IPS DF 6.9 (cell line): ENCODE measurements around the gene TLDC2.

Source experiments
- DNase-seq: peaks from one replicate; pipeline ENCODE4 v3.0.0-alpha.2; 2013; ENCODE audit warnings: low read depth, low spot score
- H3K27ac ChIP-seq: one replicate; pipeline ENCODE4 v1.5.1; 2013; ENCODE audit warnings: low read length, control low read depth
- H3K27me3 ChIP-seq: 2 replicates; pipeline ENCODE4 v1.6.1; 2013; ENCODE audit warnings: mild to moderate bottlenecking, low read length; ENCODE audit not compliant: control insufficient read depth, insufficient read depth
- H3K36me3 ChIP-seq: 2 replicates; pipeline ENCODE4 v1.6.1; 2013; ENCODE audit warnings: low read length; ENCODE audit not compliant: control insufficient read depth, insufficient read depth
- H3K4me1 ChIP-seq: 2 replicates; pipeline ENCODE4 v1.6.1; 2013; ENCODE audit warnings: low read length; ENCODE audit not compliant: control insufficient read depth, insufficient read depth
- H3K4me3 ChIP-seq: 2 replicates; pipeline ENCODE4 v1.5.1; 2013; ENCODE audit warnings: mild to moderate bottlenecking, low read length
- H3K9me3 ChIP-seq: 2 replicates; pipeline ENCODE4 v1.6.1; 2013; ENCODE audit warnings: low read length, inconsistent platforms; ENCODE audit not compliant: control insufficient read depth, insufficient read depth
- WGBS: extraction: QIAGEN DNeasy Blood & Tissue Kit; methylation state at CpG from one replicate; pipeline ENCODE4 v1.1.7; 2013; ENCODE audit warnings: mixed read lengths, missing lambda C conversion rate; ENCODE audit not compliant: insufficient read length, insufficient coverage; 5-methylcytosine and 5-hydroxymethylcytosine counted together

Gene TLDC2

DNA sequence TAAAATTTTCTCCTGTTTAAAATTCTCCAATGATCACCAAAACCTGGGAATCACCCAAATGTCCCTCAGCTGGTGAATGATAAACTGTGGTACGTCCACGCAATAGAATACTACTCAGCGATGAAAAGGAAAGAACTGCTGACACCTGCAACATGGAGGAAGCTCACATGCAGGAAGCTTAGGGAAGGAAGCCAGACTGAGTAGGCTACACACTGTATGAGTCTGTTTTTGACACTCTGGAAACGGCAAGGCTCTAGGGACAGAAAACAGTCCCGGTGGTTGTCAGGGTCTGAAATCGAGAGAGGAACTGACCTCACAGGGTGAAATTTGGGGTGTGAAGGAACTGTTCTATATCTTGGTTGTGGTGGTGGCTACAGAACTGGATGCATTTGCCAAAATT lies 25.2 kb upstream of the TLDC2 start:
- H3K4me3 ChIP-seq, result no peak overlapping the region
- no CpG with 5 or more reads among the region's 6 CpGs for WGBS
- DNase-seq, result no peak
- no peaks in the 10 kb centered on the region for H3K27me3 ChIP-seq
- peaks cover 3% of the 10 kb centered on the region; the same call in 1 of the 2 replicates for H3K36me3 ChIP-seq
- H3K27ac ChIP-seq, result no peak overlapping the region
- H3K4me1 ChIP-seq, result no peaks in the 10 kb centered on the region; the same call in 1 of the 2 replicates
- H3K9me3 ChIP-seq, result no peaks in the 10 kb centered on the region

DNA sequence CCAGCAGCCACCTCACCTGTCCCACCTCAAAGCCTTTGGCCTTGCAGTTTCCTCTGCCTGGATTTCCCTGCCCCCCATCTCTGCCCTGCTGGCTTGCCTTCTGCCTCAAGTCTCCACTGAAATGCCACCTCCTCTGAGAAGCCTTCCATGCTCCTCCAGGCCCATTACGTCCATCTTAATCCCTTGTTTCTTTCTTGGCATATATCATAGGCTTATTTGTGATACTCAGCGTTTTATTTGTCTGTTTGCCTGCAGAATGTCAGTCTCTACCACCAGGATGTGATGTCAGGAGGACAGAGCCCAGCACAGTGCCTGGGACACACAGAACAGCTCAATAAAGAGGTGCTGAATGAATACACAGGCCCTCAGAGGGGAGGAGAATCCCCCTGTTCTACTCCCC lies 24.4 kb upstream of the TLDC2 start:
- no CpG with 5 or more reads among the region's 2 CpGs for WGBS
- H3K36me3 ChIP-seq, result peaks cover 3% of the 10 kb centered on the region; the same call in 1 of the 2 replicates
- DNase-seq, result no peak
- H3K27ac ChIP-seq, result no peak overlapping the region
- no peaks in the 10 kb centered on the region; the same call in 1 of the 2 replicates for H3K4me1 ChIP-seq
- H3K27me3 ChIP-seq, result no peaks in the 10 kb centered on the region
- H3K4me3 ChIP-seq, result no peak overlapping the region
- H3K9me3 ChIP-seq, result no peaks in the 10 kb centered on the region

DNA sequence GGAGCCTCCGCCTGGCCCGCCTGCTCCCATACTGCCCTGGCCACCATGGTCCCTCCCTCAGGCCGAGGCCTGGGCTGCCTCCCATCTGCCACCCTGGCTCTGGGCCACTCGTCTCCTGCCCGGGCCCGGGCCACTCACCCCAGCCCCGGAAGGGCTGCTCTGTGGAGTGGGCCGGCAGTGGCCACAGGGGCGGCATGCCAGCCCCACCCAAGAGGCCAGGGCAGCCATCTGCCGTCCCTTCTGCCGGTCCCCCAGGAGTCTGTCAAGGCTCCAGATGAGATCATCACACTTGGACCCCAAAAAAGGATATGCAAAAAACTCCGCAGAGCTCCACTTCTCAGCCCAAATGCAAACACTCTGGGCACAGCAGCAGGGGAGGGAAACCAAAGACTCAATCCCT lies 23.8 kb upstream of the TLDC2 start:
- H3K27ac ChIP-seq, result no peak overlapping the region
- H3K36me3 ChIP-seq, result peaks cover 3% of the 10 kb centered on the region; the same call in 1 of the 2 replicates
- H3K27me3 ChIP-seq, result no peaks in the 10 kb centered on the region
- DNase-seq, result no peak
- H3K9me3 ChIP-seq, result no peaks in the 10 kb centered on the region
- no peak overlapping the region for H3K4me3 ChIP-seq
- no peaks in the 10 kb centered on the region; the same call in 1 of the 2 replicates for H3K4me1 ChIP-seq
- WGBS, result no CpG with 5 or more reads among the region's 12 CpGs

DNA sequence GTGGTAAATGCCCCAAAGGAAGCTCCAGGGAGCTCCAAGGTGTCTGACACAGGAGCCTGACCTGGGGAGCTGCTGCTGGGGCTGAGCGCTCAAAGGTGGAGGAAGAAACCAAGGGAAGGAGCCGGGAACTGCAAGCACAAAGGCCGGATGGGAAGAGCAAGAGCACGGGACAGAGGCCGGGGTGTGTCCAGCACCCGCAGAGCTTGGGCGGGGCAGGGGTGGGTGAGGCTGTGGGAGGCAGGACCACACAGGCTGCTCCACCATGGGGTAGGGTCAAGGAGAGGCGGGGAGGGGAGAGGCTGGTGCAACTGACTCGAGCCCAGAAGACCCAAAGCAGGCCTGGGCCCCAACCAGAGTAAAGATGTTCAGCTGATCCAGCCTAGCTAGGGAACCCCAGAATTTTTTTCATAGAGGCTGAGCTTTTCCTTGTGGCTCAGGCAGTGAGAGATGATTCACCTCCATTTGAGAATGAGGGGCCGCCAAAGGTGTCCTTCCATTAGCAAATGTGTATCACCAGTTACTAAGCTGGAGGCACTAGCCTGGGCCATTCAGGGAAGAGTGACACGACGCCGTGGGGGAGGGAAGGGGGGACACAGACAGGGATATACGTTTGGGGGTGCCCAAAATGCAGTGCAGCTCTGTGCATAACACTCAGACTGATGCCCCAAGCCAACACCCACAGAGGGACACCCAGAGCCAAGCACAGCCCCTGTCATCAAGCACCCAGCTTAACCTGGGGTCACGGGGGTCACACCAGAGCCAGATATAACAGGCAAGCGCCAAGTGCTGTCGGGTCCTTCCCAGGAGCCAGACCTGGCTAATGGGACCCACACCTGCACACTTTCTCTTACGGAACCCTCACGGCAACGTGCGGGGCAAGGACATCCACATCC lies 21.3 kb upstream of the TLDC2 start:
- no CpG with 5 or more reads among the region's 21 CpGs for WGBS
- Histone ChIP-seq H3K27me3 (no peaks in the 10 kb centered on the region), H3K27ac (no peak overlapping the region), H3K4me3 (no peak overlapping the region), H3K4me1 (no peaks in the 10 kb centered on the region; the same call in 1 of the 2 replicates), H3K36me3 (peaks cover 3% of the 10 kb centered on the region; the same call in 1 of the 2 replicates), H3K9me3 (no peaks in the 10 kb centered on the region)
- DNase-seq, result no peak

DNA sequence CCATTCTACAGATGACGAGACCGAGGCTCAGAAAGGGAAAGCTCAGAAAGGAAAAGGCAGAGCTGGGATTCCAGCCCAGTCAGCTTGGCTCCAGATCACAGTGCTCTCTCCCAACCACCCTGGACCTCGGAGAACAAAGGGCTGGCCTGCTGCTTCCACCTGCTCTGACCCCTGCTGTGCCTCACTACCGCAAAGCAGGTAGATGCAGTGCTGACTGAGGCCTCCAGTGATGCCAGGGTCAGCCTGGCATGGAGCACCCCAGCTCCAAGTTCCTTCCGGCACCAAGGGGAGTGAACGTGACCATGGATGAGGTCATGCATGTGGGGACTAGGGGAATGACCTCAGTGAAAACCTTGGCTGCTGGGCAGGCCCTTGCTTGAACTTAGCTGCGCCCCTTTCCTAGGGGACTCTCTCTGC lies 20.7 kb upstream of the TLDC2 start:
- no CpG with 5 or more reads among the region's 7 CpGs for WGBS
- peaks cover 3% of the 10 kb centered on the region; the same call in 1 of the 2 replicates for H3K36me3 ChIP-seq
- DNase-seq, result no peak
- H3K4me3 ChIP-seq, result no peak overlapping the region
- H3K9me3 ChIP-seq, result no peaks in the 10 kb centered on the region
- H3K27ac ChIP-seq, result no peak overlapping the region
- no peaks in the 10 kb centered on the region for H3K27me3 ChIP-seq
- no peaks in the 10 kb centered on the region; the same call in 1 of the 2 replicates for H3K4me1 ChIP-seq

DNA sequence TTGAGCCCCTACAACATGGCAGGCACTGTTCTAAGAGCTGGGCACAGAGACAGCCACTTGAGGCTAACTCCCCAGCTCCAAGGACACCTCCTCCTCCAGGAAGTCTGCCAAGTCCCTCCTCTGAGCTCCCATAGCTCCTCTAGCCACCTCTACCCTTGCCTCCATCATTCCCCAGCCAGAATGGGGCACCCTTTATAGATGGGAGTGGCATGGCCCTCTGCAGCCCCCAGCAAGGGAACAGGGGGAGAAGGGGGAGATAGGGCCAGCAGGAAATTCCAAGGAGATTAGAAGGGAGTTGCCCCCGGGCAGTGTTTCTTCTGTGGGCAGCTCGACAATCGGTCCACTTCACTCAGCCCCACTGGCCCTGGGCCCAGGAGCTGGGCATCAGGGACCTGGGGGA lies 19.7 kb upstream of the TLDC2 start:
- H3K36me3 ChIP-seq, result peaks cover 3% of the 10 kb centered on the region; the same call in 1 of the 2 replicates
- H3K4me1 ChIP-seq, result no peaks in the 10 kb centered on the region; the same call in 1 of the 2 replicates

DNA sequence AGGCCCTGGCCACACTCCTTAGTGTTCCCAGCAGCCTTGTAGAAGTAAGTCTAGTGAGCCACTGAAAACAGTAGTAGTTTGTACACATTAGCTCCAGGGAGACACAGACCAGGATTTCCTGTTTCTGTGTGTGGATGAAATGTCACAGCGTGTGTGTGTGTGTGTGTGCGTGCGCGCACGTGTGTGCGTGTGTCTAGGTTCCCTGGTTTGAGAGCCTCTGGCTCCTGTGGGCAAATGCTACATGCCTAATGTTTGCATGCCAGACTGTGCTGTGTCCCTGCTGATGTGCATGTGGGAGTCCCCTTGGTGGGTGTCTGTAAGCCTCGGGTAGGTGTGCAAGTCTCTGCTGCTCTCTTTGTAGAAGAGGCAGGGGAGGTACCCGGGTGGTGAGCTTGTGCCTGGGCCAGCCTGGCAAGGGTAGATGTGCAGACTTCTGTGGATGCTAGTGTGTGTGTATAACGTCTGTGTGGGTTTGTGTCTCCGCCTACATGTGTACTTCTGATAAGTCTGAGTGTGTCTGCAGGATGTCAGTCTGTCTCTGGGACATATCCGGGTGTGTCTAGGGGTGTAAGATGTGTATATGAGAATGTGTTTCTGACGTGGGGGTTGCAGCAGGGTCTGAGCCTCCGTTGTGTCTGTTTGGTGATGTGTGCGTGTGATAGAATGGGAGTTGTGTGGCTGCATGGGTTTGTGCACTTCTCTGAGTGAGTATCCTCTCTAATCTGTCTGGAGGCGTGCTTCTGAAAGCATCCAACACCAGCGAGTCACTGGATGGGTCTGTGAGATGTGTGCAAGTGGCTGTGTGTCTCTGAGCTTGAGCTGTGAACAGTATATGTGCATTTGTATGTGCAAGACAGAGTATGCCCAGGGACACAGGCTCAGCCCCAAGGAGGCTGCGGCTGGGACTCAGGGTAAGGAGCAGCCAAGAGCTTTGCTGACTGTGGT lies 19.0 kb upstream of the TLDC2 start:
- Histone ChIP-seq H3K4me1 (no peaks in the 10 kb centered on the region; the same call in 1 of the 2 replicates), H3K4me3 (no peak overlapping the region), H3K9me3 (no peaks in the 10 kb centered on the region), H3K27me3 (no peaks in the 10 kb centered on the region), H3K27ac (no peak overlapping the region), H3K36me3 (peaks cover 3% of the 10 kb centered on the region; the same call in 1 of the 2 replicates)
- WGBS, result no CpG with 5 or more reads among the region's 17 CpGs
- DNase-seq, result no peak

More for the DNA sequence above, 19.7 kb upstream of the TLDC2 start:
- H3K9me3 ChIP-seq, result no peaks in the 10 kb centered on the region
- no CpG with 5 or more reads among the region's 3 CpGs for WGBS
- H3K27ac ChIP-seq, result no peak overlapping the region
- no peak overlapping the region for H3K4me3 ChIP-seq
- no peaks in the 10 kb centered on the region for H3K27me3 ChIP-seq
- no peak for DNase-seq

DNA sequence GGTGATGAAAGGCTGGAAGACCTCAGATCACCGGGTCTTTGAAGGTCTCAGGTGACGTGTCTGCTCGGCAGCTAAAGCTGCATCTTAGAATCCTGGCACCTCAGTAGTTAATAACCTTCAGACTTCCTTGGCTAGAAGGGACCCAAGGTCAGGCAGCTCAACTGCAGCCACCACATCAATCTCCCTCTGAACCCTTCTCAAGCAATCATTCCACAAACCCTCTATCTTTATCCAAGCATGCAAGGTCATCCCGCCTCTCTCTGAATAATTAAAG lies 16.7 kb upstream of the TLDC2 start:
- no peak for DNase-seq
- WGBS, result no CpG with 5 or more reads among the region's 4 CpGs

DNA sequence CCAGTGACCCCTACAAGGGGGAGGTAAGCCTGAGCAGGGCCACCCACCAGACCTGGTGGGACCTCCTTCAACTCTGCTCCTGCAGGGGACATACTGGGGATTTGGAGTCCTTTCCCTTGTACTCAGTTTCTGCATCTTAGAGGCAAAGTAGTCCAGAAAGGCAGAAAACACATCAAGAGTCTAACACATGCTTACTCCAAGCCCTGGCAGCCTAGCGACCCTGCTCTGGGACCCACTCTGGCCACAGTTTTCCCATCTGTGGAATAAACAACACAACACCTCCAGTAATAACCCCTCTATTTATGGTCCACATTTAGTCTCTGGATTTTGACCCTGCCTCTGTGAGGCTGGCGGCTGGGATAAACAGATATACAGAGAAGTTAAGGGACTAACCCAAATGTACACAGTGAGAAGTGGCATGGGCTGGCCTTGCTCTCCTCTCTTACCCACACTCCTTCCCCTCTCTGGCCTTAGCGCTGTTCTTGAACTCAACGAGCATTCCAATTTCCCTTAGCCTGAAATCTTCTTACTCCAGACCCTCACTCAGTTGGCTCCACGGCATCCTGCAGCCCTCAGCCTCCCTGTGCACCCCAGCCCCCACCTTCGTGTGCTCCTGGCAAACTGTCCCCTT lies 16.1 kb upstream of the TLDC2 start:
- no peak overlapping the region for H3K27ac ChIP-seq
- WGBS, result no CpG with 5 or more reads among the region's 6 CpGs
- H3K36me3 ChIP-seq, result no peaks in the 10 kb centered on the region
- H3K4me1 ChIP-seq, result peaks cover 1% of the 10 kb centered on the region; the same call in 1 of the 2 replicates
- no peak for DNase-seq
- H3K4me3 ChIP-seq, result no peak overlapping the region
- H3K9me3 ChIP-seq, result no peaks in the 10 kb centered on the region
- no peaks in the 10 kb centered on the region for H3K27me3 ChIP-seq

More for the DNA sequence above, 16.7 kb upstream of the TLDC2 start:
- no peak overlapping the region for H3K27ac ChIP-seq
- H3K9me3 ChIP-seq, result no peaks in the 10 kb centered on the region
- no peaks in the 10 kb centered on the region for H3K4me1 ChIP-seq
- no peak overlapping the region for H3K4me3 ChIP-seq
- H3K27me3 ChIP-seq, result no peaks in the 10 kb centered on the region
- no peaks in the 10 kb centered on the region for H3K36me3 ChIP-seq

DNA sequence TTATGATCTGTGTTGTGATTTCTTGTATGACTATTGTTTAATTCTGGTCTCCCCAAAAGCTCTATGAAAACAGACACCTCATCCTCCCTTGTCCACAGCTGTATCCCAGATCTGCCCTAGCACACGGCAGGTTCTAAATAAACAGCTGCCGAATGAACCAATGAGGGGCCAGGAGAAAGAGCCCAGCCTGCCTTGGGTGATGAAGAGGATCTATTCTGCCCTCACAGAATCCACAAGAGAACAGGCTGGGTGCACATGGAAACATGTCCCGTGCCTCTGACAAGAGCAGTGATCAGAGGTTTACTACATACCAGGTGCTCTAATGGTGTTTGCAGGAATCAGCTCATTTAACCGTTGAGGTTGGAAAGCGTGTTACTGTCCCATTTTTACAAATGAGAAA lies 15.6 kb upstream of the TLDC2 start:
- WGBS, result no CpG with 5 or more reads among the region's 5 CpGs
- Histone ChIP-seq H3K4me3 (no peak overlapping the region), H3K36me3 (no peaks in the 10 kb centered on the region), H3K4me1 (peaks cover 3% of the 10 kb centered on the region), H3K9me3 (no peaks in the 10 kb centered on the region), H3K27ac (no peak overlapping the region), H3K27me3 (no peaks in the 10 kb centered on the region)
- DNase-seq, result no peak
